Urothelium cell line (cell line): ENCODE data around the gene CSNK2B.
"Not testable (repeated sequence)": the region's sequence is repeated elsewhere in the genome, so short reads cannot be mapped to it uniquely, and the experiment has no call there.

Experiments used
- DNase-seq: peaks from one replicate; pipeline ENCODE4 v3.0.0; 2011; ENCODE audit warnings: low spot score, mixed read lengths
- FAIRE-seq: peaks from 2 replicates; lab custom pipeline; 2011; peaks lifted over from hg19 to GRCh38; lab: Jason Lieb, UNC

Gene CSNK2B

DNA sequence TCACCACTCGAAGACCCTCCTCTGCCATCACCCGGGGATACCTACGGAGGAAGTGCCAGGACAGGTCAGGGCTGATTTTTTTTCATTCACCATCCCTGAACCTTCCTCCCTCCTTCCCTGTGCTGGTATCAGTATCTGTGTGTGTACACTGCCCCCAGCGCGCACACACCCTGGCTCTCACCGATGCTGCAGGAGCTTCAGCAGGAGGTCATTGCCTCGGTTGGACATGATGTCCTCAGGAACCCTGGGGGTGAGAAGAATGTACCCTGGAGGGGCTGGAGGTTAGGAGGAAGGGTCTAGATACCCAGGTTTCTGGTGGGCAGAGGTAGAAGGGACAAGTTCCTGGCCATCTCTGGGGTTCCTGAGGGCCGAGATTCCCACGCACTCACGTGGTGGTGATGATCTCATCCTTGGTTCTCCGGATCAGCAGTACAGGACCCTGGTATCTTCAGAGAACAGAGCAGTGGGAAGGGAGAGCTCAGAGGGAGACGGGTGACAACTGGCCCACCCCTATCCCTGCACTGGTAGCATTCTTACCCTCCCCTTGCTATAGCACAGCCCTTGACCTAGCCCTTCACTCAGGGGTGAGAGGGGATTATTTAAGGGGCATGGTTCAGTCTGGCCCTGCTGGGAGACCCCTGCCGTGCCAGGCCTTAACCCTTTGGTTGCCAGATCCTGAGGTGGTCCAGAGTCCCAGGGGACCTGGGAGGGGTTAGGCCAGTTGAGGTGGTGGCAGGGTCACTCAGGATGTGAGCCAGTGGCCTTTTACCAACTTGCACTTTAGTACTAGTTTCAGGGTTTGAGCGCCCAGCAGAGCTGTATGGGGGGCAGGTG, 22.2 kb downstream of the CSNK2B start:
- FAIRE-seq (no peak), DNase-seq (no peak)

DNA sequence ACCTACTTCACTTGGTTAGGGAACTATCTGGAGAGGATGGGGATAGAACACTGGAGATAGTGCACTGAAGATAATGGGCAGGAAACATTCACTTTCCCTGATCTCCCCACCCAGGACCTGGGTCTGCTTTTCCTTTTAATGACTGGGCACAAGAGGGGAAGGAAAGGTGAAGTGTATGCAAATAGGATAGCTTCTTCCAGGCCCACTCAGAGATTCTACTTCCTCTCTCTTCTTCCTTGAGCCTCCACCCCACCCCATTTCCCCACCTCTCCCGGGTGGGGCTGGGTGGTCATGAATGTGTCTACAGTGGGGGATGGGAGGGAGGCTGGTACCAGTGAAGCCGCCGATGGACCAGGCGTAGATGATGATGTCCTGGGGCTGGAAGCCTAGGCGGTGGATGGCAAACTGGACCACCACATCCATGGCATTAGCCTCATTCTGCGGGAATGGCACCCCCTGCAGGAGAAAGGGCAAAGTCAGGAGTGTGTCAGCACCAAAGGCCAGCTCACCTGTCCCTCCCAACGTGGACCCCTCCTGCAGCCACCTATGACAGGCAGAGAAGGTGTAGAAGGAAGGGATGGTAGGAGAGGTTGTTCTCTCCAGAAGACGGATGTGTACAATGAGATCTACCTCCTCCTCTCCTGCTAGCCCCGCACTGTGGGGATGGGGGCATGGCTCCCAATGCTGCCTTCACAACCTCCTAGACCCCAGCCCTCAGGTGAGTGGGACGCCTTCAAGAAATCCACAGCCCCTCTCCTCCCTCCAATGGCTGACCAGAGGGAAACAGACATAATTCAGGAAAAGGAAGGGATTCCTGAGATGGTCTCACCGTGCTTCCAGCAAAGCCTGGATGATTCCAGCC, 23.6 kb downstream of the CSNK2B start:
- peak; percentile 46 for FAIRE-seq

DNA sequence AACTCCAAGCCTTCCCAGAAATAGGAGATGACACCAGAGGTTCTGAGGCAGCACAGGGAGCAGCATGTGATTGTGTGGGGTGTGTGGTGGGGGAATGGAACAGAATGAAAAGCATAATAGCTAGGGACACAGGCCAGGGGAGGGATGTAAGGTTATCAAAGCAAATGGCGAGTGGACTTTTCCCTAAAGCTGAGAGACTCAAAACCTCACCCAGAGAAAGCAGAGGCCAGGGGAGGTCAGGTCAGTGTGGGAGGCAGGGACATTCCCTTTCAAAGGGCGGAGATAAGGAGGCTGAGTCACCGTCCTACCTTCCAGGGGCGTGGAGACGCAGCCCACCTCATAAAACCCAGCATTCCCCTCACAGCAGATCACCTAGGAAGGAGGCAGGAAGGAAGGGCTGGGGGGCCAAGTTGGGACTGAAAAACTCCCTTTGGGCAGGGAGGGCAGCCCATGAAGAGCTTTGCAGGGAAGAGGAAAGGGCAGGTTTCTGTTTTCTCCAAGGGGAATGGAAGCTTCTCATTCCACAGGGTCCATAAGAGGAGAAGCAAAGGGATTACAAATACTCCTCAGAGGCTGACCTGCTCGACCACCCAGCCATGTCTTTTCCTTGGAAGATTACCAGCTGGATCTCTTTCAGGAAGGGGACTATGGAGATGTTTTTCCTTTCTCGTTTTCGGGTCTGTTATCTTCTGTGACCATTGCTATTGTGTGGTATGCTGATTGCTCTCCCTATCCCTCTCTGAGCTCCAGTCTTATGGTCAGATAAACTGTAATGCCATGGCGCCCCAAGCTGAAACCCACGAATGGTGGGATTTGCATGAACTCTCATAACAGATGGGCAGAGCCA, 24.6 kb downstream of the CSNK2B start:
- no peak for DNase-seq

More for the DNA sequence above, 23.6 kb downstream of the CSNK2B start:
- no peak for DNase-seq

DNA sequence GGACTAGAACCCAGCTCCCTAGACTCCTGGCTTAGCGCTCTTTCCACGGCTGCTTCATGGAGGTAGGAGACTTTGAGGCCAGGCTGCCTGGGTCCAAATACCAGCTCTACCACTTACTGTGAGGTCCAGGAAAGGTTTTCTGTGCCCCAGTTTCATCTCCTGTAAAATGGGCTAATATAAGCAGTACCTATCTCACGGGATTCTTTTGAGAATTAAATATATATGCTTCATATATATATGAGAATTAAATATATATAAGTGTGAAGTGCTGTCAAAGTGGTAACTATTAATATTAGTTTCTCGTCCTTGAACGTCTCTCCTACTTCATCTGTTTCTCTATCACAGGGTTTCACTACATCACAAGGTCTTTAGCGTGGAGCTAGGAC, 25.2 kb downstream of the CSNK2B start:
- FAIRE-seq: no peak
- DNase-seq: no peak

More for the DNA sequence above, 24.6 kb downstream of the CSNK2B start:
- no peak for FAIRE-seq

DNA sequence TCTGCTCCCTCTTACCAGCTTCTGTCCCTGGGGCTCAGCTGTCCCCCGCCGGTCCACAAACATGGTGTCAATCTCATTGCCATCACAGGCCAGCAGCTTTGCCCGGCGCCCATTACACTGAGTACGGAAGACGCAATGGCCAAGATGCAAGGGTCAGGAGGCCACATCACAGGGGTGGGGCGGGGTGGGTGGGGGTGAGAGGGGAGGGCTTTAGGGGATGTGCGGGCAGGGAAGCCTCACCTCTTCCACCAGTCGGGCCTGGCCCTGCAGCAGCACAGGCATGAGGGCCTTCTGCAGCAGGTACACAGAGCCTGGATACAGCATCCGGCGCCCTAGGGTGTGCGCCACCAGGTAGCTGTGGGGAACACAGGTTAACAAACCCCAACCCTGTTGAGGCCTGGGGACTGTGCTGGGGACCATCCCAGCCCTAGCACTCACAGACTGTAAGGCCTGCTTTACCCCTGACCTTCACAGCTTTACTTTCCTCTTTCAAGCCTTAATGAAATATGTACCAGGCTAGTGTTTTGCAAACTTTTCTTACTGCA, 25.8 kb downstream of the CSNK2B start:
- DNase-seq: no peak
- no peak for FAIRE-seq

DNA sequence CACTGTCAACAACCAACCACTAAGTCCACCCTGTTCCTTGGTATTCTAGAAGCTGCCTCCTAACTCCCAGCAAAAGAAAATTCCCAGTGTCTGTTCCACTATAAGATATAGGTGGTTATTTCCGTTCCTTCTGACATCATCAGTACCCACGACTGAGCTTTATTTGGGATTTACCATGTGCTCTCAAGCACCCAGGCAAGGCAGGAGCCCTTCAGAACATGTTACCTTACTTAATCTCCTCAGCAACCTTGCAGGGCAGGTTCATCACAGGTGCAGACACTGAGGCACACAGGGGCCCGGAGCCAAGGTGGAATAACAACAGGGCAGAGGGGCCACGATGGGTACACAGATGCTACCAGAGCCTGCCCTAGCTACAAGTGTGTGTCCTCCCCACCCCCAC, 26.5 kb downstream of the CSNK2B start:
- DNase-seq (no peak), FAIRE-seq (no peak)

- no peak for FAIRE-seq
- DNase-seq: no peak
Observed at GRCh38 chr6:31692886-31693285, 27.0 kb downstream of the CSNK2B start.

DNA sequence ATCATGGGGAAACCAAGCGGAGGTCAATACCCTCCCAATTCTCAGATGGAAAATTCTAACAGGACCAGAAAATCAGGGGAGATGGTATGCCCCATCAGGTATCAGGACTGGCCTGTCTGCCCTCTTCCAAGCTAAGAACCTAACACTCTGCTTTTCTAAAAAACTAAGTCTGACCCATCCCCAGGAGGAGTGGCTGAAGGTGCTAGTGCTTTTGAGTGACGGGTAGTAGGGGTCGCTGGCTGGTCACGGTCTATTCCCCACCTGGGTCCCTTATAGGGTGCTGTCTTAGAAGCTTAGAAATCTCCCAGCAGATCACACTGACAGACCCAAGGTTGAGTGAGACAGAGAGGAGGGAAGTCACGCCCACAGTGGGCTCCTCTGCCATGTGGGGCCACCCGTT, 27.7 kb downstream of the CSNK2B start:
- no peak for FAIRE-seq
- DNase-seq: no peak

DNA sequence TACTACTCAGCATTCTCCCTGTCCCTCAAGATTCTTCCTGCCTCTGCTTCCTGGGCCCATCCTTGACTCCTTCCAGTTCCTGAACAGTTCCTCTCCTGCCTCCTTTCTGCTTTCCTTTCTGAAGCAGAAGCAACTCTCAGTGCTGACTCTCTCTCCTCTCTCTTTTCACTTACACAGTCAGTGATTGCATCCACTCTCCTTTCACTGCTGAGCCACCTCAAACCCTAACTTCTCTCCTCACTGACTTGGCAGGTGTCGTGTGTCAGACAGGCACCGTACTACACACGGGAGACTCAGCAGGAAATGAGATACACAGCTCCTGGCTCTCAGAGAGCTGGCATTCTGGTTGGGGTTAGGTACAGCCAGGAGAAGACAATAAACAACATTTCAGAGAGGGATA, 31.7 kb downstream of the CSNK2B start:
- FAIRE-seq (no peak), DNase-seq (no peak)

GRCh38 chr6:31700740-31701401, 35.0 kb downstream of the CSNK2B start:
- DNase-seq: no peak
- FAIRE-seq: no peak

GRCh38 chr6:31701666-31702404, 36.0 kb downstream of the CSNK2B start:
- DNase-seq: no peak
- FAIRE-seq: no peak

GRCh38 chr6:31702405-31702818, 36.5 kb downstream of the CSNK2B start:
- DNase-seq (peak; percentile 26), FAIRE-seq (no peak)

- DNase-seq: peak; percentile 99
- FAIRE-seq: peak; percentile 69
Observed at GRCh38 chr6:31702819-31703716, 37.2 kb downstream of the CSNK2B start, which contains the start of gene ABHD16A. Gene ABHD16A (minus strand): TSS chr6:31703324. CDS start chr6:31703281, 43 bp downstream.

- no peak for DNase-seq
- FAIRE-seq: no peak
Observed at GRCh38 chr6:31705931-31706330, 40.1 kb downstream of the CSNK2B start.

DNA sequence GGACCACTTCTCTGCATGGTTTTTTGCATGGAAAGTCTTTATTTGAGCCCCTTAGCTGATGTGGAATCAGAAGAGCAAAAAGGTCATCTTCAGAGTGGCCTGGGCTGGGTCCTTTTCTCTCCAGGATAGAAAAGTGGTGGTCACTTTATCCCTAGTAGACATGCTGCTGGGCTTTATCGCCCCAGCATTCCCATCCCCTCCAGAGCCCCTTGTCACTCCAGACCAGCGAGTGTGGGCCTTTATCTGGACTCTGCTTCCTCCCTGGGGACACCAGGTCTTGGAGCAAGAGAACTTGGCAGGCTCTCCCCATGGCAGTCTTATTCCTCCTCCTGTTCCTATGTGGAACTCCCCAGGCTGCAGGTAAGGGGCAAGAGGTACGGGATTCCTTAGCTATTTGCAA, 40.7 kb downstream of the CSNK2B start, which contains the start of gene LY6G6F:
LY6G6F (plus strand) TSS at position 268 of the 400 bp plus-strand sequence; CDS start at position 309, 41 bp downstream.
- FAIRE-seq (no peak), DNase-seq (no peak)

GRCh38 chr6:31707701-31708100, 41.8 kb downstream of the CSNK2B start:
- DNase-seq (no peak), FAIRE-seq (no peak)

GRCh38 chr6:31708224-31708623, 42.3 kb downstream of the CSNK2B start:
- DNase-seq: no peak
- FAIRE-seq: no peak

GRCh38 chr6:31709157-31709556, 43.3 kb downstream of the CSNK2B start:
- not testable (repeated sequence) for DNase-seq, FAIRE-seq
